H1 (cell line): ENCODE results near the gene HINT3. TPM values are rescaled to one million over a fixed set of nuclear protein-coding genes. Genes with fewer than 3 reads are reported as not detected.

Experiments used
- CTCF ChIA-PET: fragments of 300-600 bp; sonication (Branson Sonifier 250); formaldehyde crosslinking; loops from one replicate; lab custom pipeline; 2021; ENCODE audit not compliant: partially characterized antibody; lab: Charles Lee
- POLR2A ChIA-PET: fragments of 300-600 bp; sonication (Branson Sonifier 250); formaldehyde crosslinking; loops from one replicate; lab custom pipeline; 2021; ENCODE audit warnings: inconsistent platforms; ENCODE audit not compliant: partially characterized antibody; lab: Charles Lee
- DNase-seq, 2 experiments: peaks; one replicate each; pipeline versions ENCODE4 v3.0.0 to v3.0.0-alpha.2; 2010 to 2022; ENCODE audit warnings: low spot score in 2 of 2, low read depth in 1 of 2, mixed read lengths in 1 of 2
- FAIRE-seq: peaks from 2 replicates; lab custom pipeline; 2011; peaks lifted over from hg19 to GRCh38; lab: Jason Lieb, UNC
- H2AFZ ChIP-seq: 2 replicates; pipeline ENCODE4 v1.8.1; 2012; ENCODE audit warnings: low read length, inconsistent platforms
- H2AK5ac ChIP-seq: 2 replicates; pipeline ENCODE4 v1.6.1; 2013; ENCODE audit warnings: low read depth, low read length
- H2BK120ac ChIP-seq: replicated peaks from 2 replicates; pipeline ENCODE3; 2013; ENCODE audit warnings: low read depth, low read length, inconsistent platforms
- H2BK12ac ChIP-seq: 2 replicates; pipeline ENCODE4 v1.6.1; 2013; ENCODE audit warnings: low read depth, low read length
- H2BK15ac ChIP-seq: 2 replicates; pipeline ENCODE4 v1.6.1; 2013; ENCODE audit warnings: low read length
- H2BK20ac ChIP-seq: 2 replicates; pipeline ENCODE4 v1.6.1; 2013; ENCODE audit warnings: low read length
- H2BK5ac ChIP-seq: 2 replicates; pipeline ENCODE4 v1.6.1; 2013; ENCODE audit warnings: low read depth, low read length
- H3K14ac ChIP-seq: 2 replicates; pipeline ENCODE4 v1.6.1; 2013; ENCODE audit warnings: inconsistent platforms; ENCODE audit not compliant: insufficient read length
- H3K18ac ChIP-seq: 2 replicates; pipeline ENCODE4 v1.6.1; 2013; ENCODE audit warnings: low read length; ENCODE audit errors: extremely low read depth
- H3K23ac ChIP-seq: 2 replicates; pipeline ENCODE4 v1.6.1; 2013; ENCODE audit warnings: inconsistent platforms; ENCODE audit not compliant: insufficient read length
- H3K23me2 ChIP-seq: 2 replicates; pipeline ENCODE4 v1.6.1; 2013; ENCODE audit warnings: low read depth, low read length
- H3K27ac ChIP-seq: 2 replicates; pipeline ENCODE4 v1.6.1; 2011; ENCODE audit warnings: low read depth, low read length, inconsistent platforms
- H3K27me3 ChIP-seq, 4 experiments: replicated peaks in 1 of 4; 1 replicate in 1 of 4; 2 replicates in 3 of 4; pipeline versions ENCODE4 v1.6.1 to v1.8.1; 2011 to 2013; ENCODE audit warnings: low read length in 3 of 4, mild to moderate bottlenecking in 3 of 4, inconsistent platforms in 2 of 4, mixed read lengths in 2 of 4, moderate library complexity in 1 of 4; ENCODE audit not compliant: control insufficient read depth in 3 of 4, insufficient read depth in 3 of 4; ENCODE audit errors: extremely low read depth in 1 of 4
- H3K36me3 ChIP-seq, 4 experiments: 2 replicates each; pipeline versions ENCODE4 v1.6.1 to v1.8.1; 2011 to 2013; ENCODE audit warnings: mild to moderate bottlenecking in 4 of 4, low read length in 3 of 4, moderate library complexity in 2 of 4, control low read depth in 1 of 4, inconsistent platforms in 1 of 4; ENCODE audit not compliant: insufficient read depth in 4 of 4, control insufficient read depth in 2 of 4
- H3K4ac ChIP-seq: replicated peaks from 2 replicates; pipeline ENCODE3; 2013; ENCODE audit warnings: low read length, low read depth, mixed read lengths, inconsistent platforms; ENCODE audit not compliant: insufficient read length
- H3K4me1 ChIP-seq, 4 experiments: replicated peaks in 1 of 4; 1 replicate in 1 of 4; 2 replicates in 3 of 4; pipeline versions ENCODE4 v1.6.1 to v1.8.1; 2011 to 2013; ENCODE audit warnings: low read length in 3 of 4, inconsistent platforms in 2 of 4, mixed read lengths in 1 of 4; ENCODE audit not compliant: insufficient read depth in 4 of 4, control insufficient read depth in 3 of 4
- H3K4me2 ChIP-seq, 2 experiments: 2 replicates each; pipeline versions ENCODE4 v1.6.1 to v1.8.1; 2011 to 2013; ENCODE audit warnings: low read depth in 2 of 2, low read length in 2 of 2, control low read depth in 1 of 2, inconsistent platforms in 1 of 2, mild to moderate bottlenecking in 1 of 2; ENCODE audit not compliant: insufficient read depth in 1 of 2
- H3K4me3 ChIP-seq, 4 experiments: fragments of 200-600, 300-600 bp in 1 of 4; sonication (generic), shearing (Covaris generic), sonication (Bioruptor Twin) in 1 of 4; 2 replicates each; pipeline versions ENCODE4 v1.5.1 to v1.8.1; 2011 to 2016; ENCODE audit warnings: low read length in 4 of 4, low read depth in 3 of 4, control low read depth in 2 of 4, inconsistent platforms in 2 of 4, mild to moderate bottlenecking in 2 of 4, mixed read lengths in 1 of 4, moderate library complexity in 1 of 4; ENCODE audit not compliant: insufficient read depth in 2 of 4; ENCODE audit errors: extremely low read depth in 1 of 4
- H3K56ac ChIP-seq: replicated peaks from 2 replicates; pipeline ENCODE3; 2013; ENCODE audit warnings: low read depth, mild to moderate bottlenecking, mixed read lengths, low read length, inconsistent platforms; ENCODE audit not compliant: insufficient read length
- H3K79me1 ChIP-seq: 2 replicates; pipeline ENCODE4 v1.6.1; 2013; ENCODE audit warnings: low read depth, low read length, control low read depth
- H3K79me2 ChIP-seq, 2 experiments: 2 replicates each; pipeline versions ENCODE4 v1.6.1 to v1.8.1; 2012 to 2013; ENCODE audit warnings: low read length in 2 of 2, mild to moderate bottlenecking in 2 of 2, inconsistent platforms in 1 of 2; ENCODE audit not compliant: insufficient read depth in 2 of 2, control insufficient read depth in 1 of 2
- H3K9ac ChIP-seq, 4 experiments: replicated peaks in 1 of 4; 1 replicate in 1 of 4; 2 replicates in 3 of 4; pipeline versions ENCODE4 v1.6.1 to v1.8.1; 2011 to 2013; ENCODE audit warnings: low read depth in 3 of 4, low read length in 3 of 4, control low read depth in 2 of 4, mild to moderate bottlenecking in 2 of 4, moderate library complexity in 2 of 4, inconsistent platforms in 1 of 4; ENCODE audit errors: extremely low read depth in 1 of 4
- H3K9me3 ChIP-seq, 2 experiments: 2 replicates each; pipeline versions ENCODE4 v1.6.1 to v1.8.1; 2012 to 2013; ENCODE audit warnings: mild to moderate bottlenecking in 2 of 2, moderate library complexity in 2 of 2, control low read depth in 1 of 2, inconsistent platforms in 1 of 2, low read depth in 1 of 2, low read length in 1 of 2, mixed read lengths in 1 of 2; ENCODE audit not compliant: insufficient read depth in 2 of 2
- H4K20me1 ChIP-seq, 2 experiments: replicated peaks in 1 of 2; 2 replicates each; pipeline versions ENCODE3 to v1.8.1; 2011 to 2013; ENCODE audit warnings: inconsistent platforms in 2 of 2, low read length in 2 of 2, mild to moderate bottlenecking in 1 of 2; ENCODE audit not compliant: insufficient read depth in 2 of 2, control insufficient read depth in 1 of 2
- H4K5ac ChIP-seq: 2 replicates; pipeline ENCODE4 v1.6.1; 2013; ENCODE audit warnings: low read length, low read depth, mixed read lengths, inconsistent platforms; ENCODE audit not compliant: insufficient read length
- H4K8ac ChIP-seq: 2 replicates; pipeline ENCODE4 v1.8.0; 2013; ENCODE audit warnings: mild to moderate bottlenecking, moderate library complexity, low read length, inconsistent platforms; ENCODE audit not compliant: insufficient read depth; ENCODE audit errors: extremely low read depth
- H4K91ac ChIP-seq: replicated peaks from 2 replicates; pipeline ENCODE3; 2013; ENCODE audit warnings: low read length, mixed read lengths, inconsistent platforms; ENCODE audit not compliant: insufficient read length
- ATF2 ChIP-seq: IDR thresholded peaks from 2 replicates; pipeline ENCODE4 v1.6.1; 2012; ENCODE audit warnings: low read length, inconsistent platforms
- KDM4A ChIP-seq: IDR thresholded peaks from one replicate; pipeline ENCODE4 v1.7.1; 2012; ENCODE audit warnings: low read depth, mild to moderate bottlenecking, moderate library complexity, low read length, inconsistent platforms; ENCODE audit not compliant: severe bottlenecking
- WGBS, 2 experiments: shearing (Covaris generic) in 1 of 2; methylation state at CpG; one replicate each; pipeline versions ENCODE4 v1.1.6 to v1.1.7; 2013 to 2015; ENCODE audit warnings: low lambda C conversion rate in 2 of 2, mixed read lengths in 2 of 2, inconsistent platforms in 1 of 2, low coverage in 1 of 2, missing lambda C conversion rate in 1 of 2; ENCODE audit not compliant: insufficient replicate concordance in 2 of 2, insufficient coverage in 1 of 2, insufficient read length in 1 of 2; ENCODE audit errors: extremely low coverage in 1 of 2, missing lambda C conversion rate in 1 of 2; 5-methylcytosine and 5-hydroxymethylcytosine counted together
- polyA plus RNA-seq, 7 experiments: library from polyadenylated mRNA; depleted of rRNA in 3 of 7; stranded (reverse) in 5 of 7; unstranded in 2 of 7; fragments of >200 nt in 5 of 7; fragments of 200-250 nt in 2 of 7; gene quantifications; 1 replicate in 5 of 7; 2 replicates in 1 of 7; 4 replicates in 1 of 7; pipeline versions ENCODE4 v1.2.1 to v1.2.3, GENCODE V29; 2011 to 2013; ENCODE audit warnings: missing spikeins in 2 of 7, mixed read lengths in 2 of 7
- total RNA-seq: library from RNA; stranded (reverse); fragmentation: NEBNext Ultra II Directional; extraction: Animal tissue kit (Norgen Biotek cat#: 25700); gene quantifications from 2 replicates; pipeline ENCODE4 v1.2.1, GENCODE V29; 2021

The HINT3 gene
- total and polyA plus RNA-seq, 2 of the 8 experiments (the other 6 are each of a cell fraction or from before 2014, with no cell fraction given), result 1.2 to 7.8 TPM

- no peak overlapping the region for H3K56ac ChIP-seq
- H2BK12ac ChIP-seq, result no peak overlapping the region
- no peak overlapping the region for H3K18ac ChIP-seq
- H4K91ac ChIP-seq, result no peak overlapping the region
- H3K27me3 ChIP-seq, result no peaks in the 10 kb centered on the region; a peak in 2 of 7 replicates
- H2BK5ac ChIP-seq, result no peak overlapping the region
- no peak overlapping the region for H3K27ac ChIP-seq
- no peak overlapping the region for H2BK15ac ChIP-seq
- no peaks in the 10 kb centered on the region for H3K79me2 ChIP-seq
- no peak overlapping the region for H4K5ac ChIP-seq
- DNase-seq (no peak), FAIRE-seq (no peak)
- H2BK120ac ChIP-seq, result no peak overlapping the region
- H2AK5ac ChIP-seq, result no peak overlapping the region
- H3K23me2 ChIP-seq, result no peaks in the 10 kb centered on the region
- no peak overlapping the region for H2BK20ac ChIP-seq
- H3K4me2 ChIP-seq, result no peak overlapping the region
- peaks cover 0 to 5% (median under 1%) of the 10 kb centered on the region in 4 experiments; a peak in 4 of 7 replicates for H3K4me1 ChIP-seq
- 84% methylated on average over 2 of the region's 2 CpGs; no CpG with 5 or more reads in 1 of the 2 experiments for WGBS, 2 experiments
- H3K4ac ChIP-seq, result no peak overlapping the region
- TF ChIP-seq ATF2 (no peak), KDM4A (no peak)
- POLR2A ChIA-PET, result no interaction called here
- H4K20me1 ChIP-seq, result no peaks in the 10 kb centered on the region
- H3K23ac ChIP-seq, result no peak overlapping the region
- H3K14ac ChIP-seq, result no peak overlapping the region
- H3K79me1 ChIP-seq, result no peaks in the 10 kb centered on the region
- no peaks in the 10 kb centered on the region for H3K9me3 ChIP-seq
- H3K36me3 ChIP-seq, result no peaks in the 10 kb centered on the region
- no peak overlapping the region for H3K4me3 ChIP-seq
- H2AFZ ChIP-seq, result no peak overlapping the region
- no peak overlapping the region for H3K9ac ChIP-seq
- CTCF ChIA-PET, result interaction anchor here (0.7 to 2.9 kb wide), 6 partner anchors 9 to 637 kb away, joined by 4 to 16 read pairs (median 6); partner anchors contain the start of gene HINT3
- H4K8ac ChIP-seq, result no peak overlapping the region
Observed at GRCh38 chr6:125947615-125948014, 9.0 kb upstream of the HINT3 start.
